ENCODE results near the gene C1QL2. TPM values are rescaled to one million over a fixed set of nuclear protein-coding genes. Genes with fewer than 3 reads are reported as not detected.

Gene C1QL2
- total RNA-seq, 4 donors from 2014 or later: not detected

GRCh38 chr2:119174216-119174992 is 15.9 kb upstream of the C1QL2 start:
- Histone ChIP-seq H3K27ac (no peak overlapping the region), H3K36me3 (no peaks in the 10 kb centered on the region), H3K4me3 (no peak overlapping the region), H3K4me1 (no peaks in the 10 kb centered on the region), H3K27me3 (no peaks in the 10 kb centered on the region), H3K9me3 (no peaks in the 10 kb centered on the region)
- intact Hi-C loops (cut with DNase I; ENCODE audit: low total_unique reads): loop anchor here (2.0 kb wide), 1 partner anchor 292 kb away; no protein-coding TSS in a partner anchor
- peak in 1 of 2 donors; percentile 44 for ATAC-seq
- DNase-seq: no peak
- in situ Hi-C loops (cut with MboI; ENCODE audit: low sequenced_read_pairs in 4 of 4): no loop called here
- no peak for TF ChIP-seq POLR2A (IDR thresholded peaks at IDR 0.05)
- peak; percentile 38 to 67 (median 51) for TF ChIP-seq CTCF (IDR thresholded peaks at IDR 0.05 in 4 of 5, conservative IDR thresholded peaks at IDR 0.05 in 1 of 5)

DNA sequence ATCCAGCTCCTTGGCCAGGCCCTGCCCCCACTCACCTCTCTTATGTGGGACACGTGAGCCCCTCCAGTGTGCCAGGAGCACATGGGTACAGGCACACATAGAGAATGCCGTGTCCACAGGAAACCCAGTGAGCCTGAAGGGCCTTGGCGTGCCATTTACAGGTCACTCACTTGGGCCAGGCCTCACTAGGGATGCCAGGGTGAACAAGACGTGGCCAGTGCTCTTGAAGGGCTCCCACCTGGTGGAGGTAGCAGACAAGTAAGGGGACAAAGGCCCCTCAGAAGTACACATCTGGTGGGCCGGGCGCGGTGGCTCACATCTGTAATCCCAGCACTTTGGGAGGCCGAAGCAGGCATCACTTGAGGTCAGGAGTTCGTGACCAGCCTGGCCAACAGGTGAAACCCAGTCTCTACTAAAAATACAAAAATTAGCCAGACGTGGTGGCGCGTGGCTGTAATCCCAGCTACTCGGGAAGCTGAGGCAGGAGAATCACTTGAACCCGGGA is 15.1 kb upstream of the C1QL2 start:
- Histone ChIP-seq H3K27me3 (no peaks in the 10 kb centered on the region), H3K36me3 (no peaks in the 10 kb centered on the region), H3K4me3 (no peak overlapping the region), H3K9me3 (no peaks in the 10 kb centered on the region), H3K27ac (no peak overlapping the region), H3K4me1 (no peaks in the 10 kb centered on the region)
- in situ Hi-C loops (cut with MboI; ENCODE audit: low sequenced_read_pairs in 4 of 4) (no loop called here), intact Hi-C loops (cut with DNase I; ENCODE audit: low total_unique reads) (loop anchor here (2.0 kb wide), 1 partner anchor 291 kb away; no protein-coding TSS in a partner anchor)
- no peak for DNase-seq
- TF ChIP-seq CTCF (IDR thresholded peaks at IDR 0.05 in 4 of 5, conservative IDR thresholded peaks at IDR 0.05 in 1 of 5) (no peak), POLR2A (IDR thresholded peaks at IDR 0.05) (no peak)
- no peak for ATAC-seq

GRCh38 chr2:119170504-119170903 is 12.0 kb upstream of the C1QL2 start:
- Histone ChIP-seq H3K27ac (no peak overlapping the region), H3K36me3 (no peaks in the 10 kb centered on the region), H3K4me3 (no peak overlapping the region), H3K9me3 (no peaks in the 10 kb centered on the region), H3K27me3 (no peaks in the 10 kb centered on the region), H3K4me1 (no peaks in the 10 kb centered on the region)
- in situ Hi-C loops (cut with MboI; ENCODE audit: low sequenced_read_pairs in 4 of 4) (no loop called here), intact Hi-C loops (cut with DNase I; ENCODE audit: low total_unique reads) (no loop called here)
- TF ChIP-seq POLR2A (IDR thresholded peaks at IDR 0.05) (no peak), CTCF (IDR thresholded peaks at IDR 0.05 in 4 of 5, conservative IDR thresholded peaks at IDR 0.05 in 1 of 5) (no peak)
- ATAC-seq (no peak), DNase-seq (no peak)

DNA sequence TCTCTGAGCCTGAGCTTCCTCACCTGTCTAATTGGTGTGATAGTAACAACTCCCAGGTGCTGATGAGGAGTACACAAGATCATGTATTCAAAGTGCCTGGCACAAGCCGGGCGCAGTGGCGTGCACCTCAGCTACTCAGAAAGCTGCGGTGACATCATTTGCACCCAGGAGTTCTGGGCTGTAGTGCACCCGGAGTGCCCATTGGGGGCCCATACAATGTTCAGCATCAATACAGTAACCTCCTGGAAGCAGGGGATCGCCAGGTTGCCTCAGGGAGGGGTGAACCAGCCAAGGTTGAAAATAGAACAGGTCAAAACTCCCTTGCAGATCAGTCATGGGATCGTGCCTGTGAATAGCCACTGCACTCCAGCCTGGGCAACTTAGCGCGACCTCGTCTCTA is 11.2 kb upstream of the C1QL2 start:
- ATAC-seq: no peak
- H3K36me3 ChIP-seq: no peaks in the 10 kb centered on the region
- no peaks in the 10 kb centered on the region for H3K4me1 ChIP-seq
- intact Hi-C loops (cut with DNase I; ENCODE audit: low total_unique reads) (no loop called here), in situ Hi-C loops (cut with MboI; ENCODE audit: low sequenced_read_pairs in 4 of 4) (no loop called here)
- H3K4me3 ChIP-seq: no peak overlapping the region
- peaks cover 0 to 3% (median 0%) of the 10 kb centered on the region in 3 donors for H3K27me3 ChIP-seq
- no peaks in the 10 kb centered on the region for H3K9me3 ChIP-seq
- H3K27ac ChIP-seq: no peak overlapping the region
- DNase-seq: no peak
- TF ChIP-seq POLR2A (IDR thresholded peaks at IDR 0.05) (no peak), CTCF (IDR thresholded peaks at IDR 0.05 in 4 of 5, conservative IDR thresholded peaks at IDR 0.05 in 1 of 5) (no peak)
